ENCODE measurements around the gene VRK1.

Gene VRK1

DNA sequence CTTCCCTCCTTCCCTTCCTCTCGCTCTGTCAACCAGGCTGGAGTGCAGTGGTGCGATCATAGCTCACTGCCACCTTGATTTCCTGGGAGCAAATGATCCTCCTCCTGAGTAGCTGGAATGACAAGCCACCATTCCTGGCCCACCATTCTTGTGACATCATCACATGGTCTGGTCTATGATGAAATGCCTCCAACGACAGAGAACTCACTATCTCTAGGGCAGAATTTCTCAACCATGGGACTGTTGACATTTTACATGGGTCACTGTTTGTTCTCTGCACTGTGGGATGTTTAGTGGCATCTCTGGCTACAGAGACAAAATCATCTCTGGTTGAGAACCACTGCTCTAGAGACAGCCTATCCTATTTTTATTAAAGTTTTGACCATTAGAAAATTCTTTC, 9.7 kb downstream of the VRK1 start:
- no peak overlapping the region for H3K9ac ChIP-seq (ENCODE audit: low read length)
- peaks cover 13% of the 10 kb centered on the region for H3K4me1 ChIP-seq (ENCODE audit: control insufficient read depth, low read depth, low read length)
- H3K27me3 ChIP-seq (ENCODE audit: control insufficient read depth, insufficient read depth, low read length), result no peaks in the 10 kb centered on the region
- H3K27ac ChIP-seq (ENCODE audit: low read length), result no peak overlapping the region
- no peaks in the 10 kb centered on the region for H3K36me3 ChIP-seq (ENCODE audit: control insufficient read depth, low read depth, low read length)
- no peak overlapping the region for H3K4me3 ChIP-seq (ENCODE audit: low read length)
- no peaks in the 10 kb centered on the region for H3K9me3 ChIP-seq (ENCODE audit: control insufficient read depth, low read depth, low read length)

DNA sequence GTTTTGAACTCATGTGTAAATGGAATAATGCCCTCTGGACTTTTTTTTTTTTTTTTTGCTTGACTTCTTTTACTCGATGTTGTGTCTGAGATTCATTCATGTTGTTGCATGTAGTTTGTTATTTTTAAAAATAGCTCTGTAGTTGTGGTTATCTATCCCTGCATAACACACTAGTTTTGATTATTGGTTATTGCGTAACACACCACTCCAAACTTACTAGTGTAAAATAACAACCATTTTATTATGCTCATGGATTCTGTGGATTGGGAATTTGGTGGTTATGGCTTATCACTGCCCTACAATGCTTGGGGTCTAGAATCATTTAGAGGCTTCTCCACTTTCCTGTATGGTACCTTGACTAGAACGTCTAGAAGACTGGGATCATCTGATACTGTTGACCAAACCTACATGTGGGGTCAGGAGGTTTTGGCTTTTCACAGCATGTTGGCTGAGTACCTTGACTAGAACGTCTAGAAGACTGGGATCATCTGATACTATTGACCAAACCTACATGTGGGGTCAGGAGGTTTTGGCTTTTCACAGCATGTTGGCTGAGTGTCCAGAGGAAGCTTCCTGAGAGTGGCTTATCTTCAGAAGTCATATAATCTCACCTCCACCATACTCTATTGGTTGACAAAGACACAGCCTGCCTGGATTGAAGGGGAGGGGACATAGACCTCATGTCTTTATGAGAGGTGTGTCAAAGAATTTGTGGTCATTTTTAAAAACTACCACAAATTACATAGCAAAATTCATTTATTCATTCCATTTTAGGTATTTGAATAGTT, 11.6 kb downstream of the VRK1 start:
- no peak overlapping the region for H3K9ac ChIP-seq (ENCODE audit: low read length)
- H3K27me3 ChIP-seq (ENCODE audit: control insufficient read depth, insufficient read depth, low read length), result no peaks in the 10 kb centered on the region
- no peak overlapping the region for H3K4me3 ChIP-seq (ENCODE audit: low read length)
- H3K36me3 ChIP-seq (ENCODE audit: control insufficient read depth, low read depth, low read length), result no peaks in the 10 kb centered on the region
- no peak overlapping the region for H3K27ac ChIP-seq (ENCODE audit: low read length)
- H3K4me1 ChIP-seq (ENCODE audit: control insufficient read depth, low read depth, low read length), result peaks cover 10% of the 10 kb centered on the region
- H3K9me3 ChIP-seq (ENCODE audit: control insufficient read depth, low read depth, low read length), result no peaks in the 10 kb centered on the region

DNA sequence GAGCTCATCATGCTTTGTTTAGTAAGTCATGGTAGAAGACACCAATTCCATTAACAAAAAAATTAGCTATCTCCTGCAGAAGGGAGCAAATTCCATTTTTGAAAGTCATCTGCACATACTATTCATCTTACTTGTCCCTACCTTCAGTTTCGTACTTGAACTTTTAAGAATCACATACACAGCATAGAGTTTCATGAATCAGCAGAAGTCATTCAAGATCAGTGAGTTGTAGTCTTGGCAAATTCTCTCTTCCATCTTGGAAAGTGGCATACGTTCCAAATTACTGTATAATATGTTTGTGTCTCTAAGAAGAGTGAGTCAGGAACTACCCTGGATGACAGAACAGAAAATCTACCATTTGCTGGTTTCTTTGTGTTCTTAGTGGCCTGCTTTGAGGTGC, 14.1 kb downstream of the VRK1 start:
- Histone ChIP-seq H3K4me3 (ENCODE audit: low read length) (no peak overlapping the region), H3K4me1 (ENCODE audit: control insufficient read depth, low read depth, low read length) (no peaks in the 10 kb centered on the region), H3K27me3 (ENCODE audit: control insufficient read depth, insufficient read depth, low read length) (no peaks in the 10 kb centered on the region), H3K27ac (ENCODE audit: low read length) (no peak overlapping the region), H3K9ac (ENCODE audit: low read length) (no peak overlapping the region), H3K9me3 (ENCODE audit: control insufficient read depth, low read depth, low read length) (no peaks in the 10 kb centered on the region), H3K36me3 (ENCODE audit: control insufficient read depth, low read depth, low read length) (no peaks in the 10 kb centered on the region)

DNA sequence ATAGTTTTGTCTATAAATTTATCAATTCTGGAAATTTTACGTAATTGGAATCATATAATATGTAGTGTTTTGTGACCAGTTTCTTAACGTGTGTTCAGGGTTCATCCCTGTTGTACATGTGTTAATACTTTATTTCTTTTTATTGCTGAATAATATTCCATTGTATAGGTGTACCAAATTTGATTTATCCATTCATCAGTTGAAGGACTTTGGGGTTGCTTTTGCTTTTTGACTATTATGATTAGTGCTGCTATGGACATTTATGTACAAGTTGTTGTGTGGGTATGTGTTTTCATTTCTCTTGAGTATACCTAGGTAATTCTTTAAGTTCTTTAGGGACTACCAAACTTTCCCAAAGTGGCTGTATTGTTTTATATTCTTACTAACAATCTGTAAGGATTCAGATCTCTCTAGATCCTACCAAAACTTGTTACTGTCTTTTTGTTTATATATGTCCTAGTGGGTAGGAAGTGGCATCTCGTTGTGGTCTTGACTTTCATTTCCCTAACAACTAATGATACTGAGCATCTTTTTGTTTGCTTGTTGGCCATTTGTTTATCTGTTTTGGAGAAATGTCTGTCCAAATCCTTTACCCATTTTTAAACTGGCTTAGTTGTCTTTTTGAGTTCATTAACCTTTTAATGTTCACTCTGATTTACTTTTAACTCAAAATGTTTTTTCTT, 14.9 kb downstream of the VRK1 start:
- Histone ChIP-seq H3K27me3 (ENCODE audit: control insufficient read depth, insufficient read depth, low read length) (no peaks in the 10 kb centered on the region), H3K27ac (ENCODE audit: low read length) (no peak overlapping the region), H3K36me3 (ENCODE audit: control insufficient read depth, low read depth, low read length) (no peaks in the 10 kb centered on the region), H3K4me3 (ENCODE audit: low read length) (no peak overlapping the region), H3K4me1 (ENCODE audit: control insufficient read depth, low read depth, low read length) (no peaks in the 10 kb centered on the region), H3K9me3 (ENCODE audit: control insufficient read depth, low read depth, low read length) (no peaks in the 10 kb centered on the region), H3K9ac (ENCODE audit: low read length) (no peak overlapping the region)

DNA sequence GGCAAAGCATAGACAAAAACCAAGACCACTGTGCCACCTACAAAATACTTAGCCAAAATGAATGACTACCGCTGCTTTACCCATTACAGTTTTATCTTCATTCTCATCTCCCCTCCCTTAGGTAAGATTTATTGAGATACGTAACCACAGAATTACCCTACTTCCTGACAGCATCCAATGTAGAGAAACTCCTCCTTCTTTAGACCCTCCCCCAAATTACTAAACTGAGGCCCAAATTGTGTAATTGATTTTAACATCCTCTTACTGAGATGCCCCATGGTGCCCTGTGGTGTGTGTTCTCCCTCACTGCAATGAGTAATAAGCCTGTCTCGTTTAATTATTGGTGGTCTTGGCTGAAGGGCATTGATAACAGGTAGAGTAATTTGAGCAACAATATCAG, 19.1 kb downstream of the VRK1 start:
- no peaks in the 10 kb centered on the region for H3K27me3 ChIP-seq (ENCODE audit: control insufficient read depth, insufficient read depth, low read length)
- H3K36me3 ChIP-seq (ENCODE audit: control insufficient read depth, low read depth, low read length), result no peaks in the 10 kb centered on the region
- H3K9me3 ChIP-seq (ENCODE audit: control insufficient read depth, low read depth, low read length), result no peaks in the 10 kb centered on the region
- no peaks in the 10 kb centered on the region for H3K4me1 ChIP-seq (ENCODE audit: control insufficient read depth, low read depth, low read length)
- no peak overlapping the region for H3K9ac ChIP-seq (ENCODE audit: low read length)
- no peak overlapping the region for H3K4me3 ChIP-seq (ENCODE audit: low read length)
- H3K27ac ChIP-seq (ENCODE audit: low read length), result no peak overlapping the region

DNA sequence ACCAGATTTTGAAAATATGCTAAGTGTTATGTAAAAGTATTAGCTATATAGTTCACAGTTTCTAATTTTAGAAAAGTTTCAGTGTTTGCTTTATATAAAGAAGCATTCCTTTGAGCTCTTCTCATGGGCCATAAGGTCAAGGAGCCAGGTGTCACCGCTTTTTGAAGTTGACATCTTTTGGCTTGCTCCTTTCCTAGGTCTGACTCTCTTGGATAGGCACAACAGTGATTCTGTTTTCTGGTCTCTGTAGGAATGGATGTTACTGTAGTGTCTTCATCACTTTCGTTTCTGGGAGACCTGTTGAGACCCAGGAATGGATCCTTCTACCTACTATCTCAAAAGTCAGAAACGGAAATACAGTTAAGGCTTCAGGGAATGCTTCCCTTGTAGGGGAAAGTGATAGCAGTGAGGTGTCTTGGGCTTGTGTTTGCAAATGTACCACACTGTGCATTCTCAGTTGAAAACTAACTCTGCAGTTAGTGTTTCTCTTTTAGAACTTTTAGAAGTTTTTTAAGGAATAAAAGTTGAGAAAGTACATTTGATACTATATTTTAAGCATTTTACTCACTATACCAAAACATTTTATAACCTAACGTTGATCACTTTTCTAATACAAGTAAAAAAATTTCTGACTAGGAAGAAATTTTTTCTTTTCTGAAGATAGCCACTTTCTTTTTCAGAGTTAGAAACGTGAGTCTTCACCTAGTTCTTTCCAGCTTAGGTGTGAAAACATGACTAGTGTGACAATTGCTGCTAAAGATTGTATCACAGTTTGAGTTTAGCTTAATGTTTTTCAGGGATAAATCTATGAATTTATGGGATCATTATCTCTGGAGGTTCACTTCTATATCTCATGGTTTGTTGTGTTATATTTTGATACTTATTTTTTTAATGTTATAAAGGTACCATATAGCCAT, 20.8 kb downstream of the VRK1 start:
- Histone ChIP-seq H3K36me3 (ENCODE audit: control insufficient read depth, low read depth, low read length) (no peaks in the 10 kb centered on the region), H3K27me3 (ENCODE audit: control insufficient read depth, insufficient read depth, low read length) (no peaks in the 10 kb centered on the region), H3K4me1 (ENCODE audit: control insufficient read depth, low read depth, low read length) (no peaks in the 10 kb centered on the region), H3K9me3 (ENCODE audit: control insufficient read depth, low read depth, low read length) (no peaks in the 10 kb centered on the region), H3K27ac (ENCODE audit: low read length) (no peak overlapping the region), H3K4me3 (ENCODE audit: low read length) (no peak overlapping the region), H3K9ac (ENCODE audit: low read length) (no peak overlapping the region)

DNA sequence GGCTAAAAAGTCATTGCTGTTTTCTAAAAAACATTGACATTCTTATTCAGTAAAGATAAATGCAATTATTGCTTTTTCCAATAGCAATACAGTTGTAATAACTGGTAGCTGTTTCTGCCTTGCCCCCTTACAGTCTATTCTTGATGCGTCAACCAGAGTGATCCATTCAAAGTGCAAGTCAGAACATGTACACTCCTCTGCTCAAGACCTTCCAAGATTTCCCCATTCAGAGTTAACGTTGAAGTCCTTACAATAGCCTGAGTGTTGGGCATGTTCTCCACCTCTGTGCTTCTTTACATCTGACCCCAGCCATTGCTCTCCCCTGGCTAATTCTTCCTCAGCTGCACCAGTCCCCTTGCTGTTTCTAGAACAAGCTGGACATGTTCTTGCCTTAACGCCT, 24.3 kb downstream of the VRK1 start:
- H3K9me3 ChIP-seq (ENCODE audit: control insufficient read depth, low read depth, low read length), result no peaks in the 10 kb centered on the region
- H3K36me3 ChIP-seq (ENCODE audit: control insufficient read depth, low read depth, low read length), result no peaks in the 10 kb centered on the region
- H3K27ac ChIP-seq (ENCODE audit: low read length), result no peak overlapping the region
- no peaks in the 10 kb centered on the region for H3K27me3 ChIP-seq (ENCODE audit: control insufficient read depth, insufficient read depth, low read length)
- H3K4me3 ChIP-seq (ENCODE audit: low read length), result no peak overlapping the region
- no peak overlapping the region for H3K9ac ChIP-seq (ENCODE audit: low read length)
- no peaks in the 10 kb centered on the region for H3K4me1 ChIP-seq (ENCODE audit: control insufficient read depth, low read depth, low read length)

DNA sequence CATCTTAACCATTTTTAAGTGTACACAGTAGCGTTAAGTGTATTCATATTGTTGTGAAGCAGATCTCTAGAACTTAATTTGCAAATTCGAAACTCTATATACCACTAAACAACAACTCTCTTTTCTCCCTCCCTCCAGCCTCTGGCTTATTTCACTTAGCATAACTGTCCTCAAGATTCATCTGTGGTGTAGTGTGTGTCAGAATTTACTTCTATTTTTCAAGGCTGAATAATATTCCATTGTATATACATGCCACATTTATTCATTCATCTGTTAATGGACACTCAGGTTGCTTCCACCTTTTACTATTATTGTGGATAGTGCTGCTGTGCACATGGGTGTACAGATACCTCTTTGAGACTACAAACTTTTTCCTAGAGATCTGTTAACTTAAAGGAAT, 26.5 kb downstream of the VRK1 start:
- H3K9ac ChIP-seq (ENCODE audit: low read length), result no peak overlapping the region
- H3K27ac ChIP-seq (ENCODE audit: low read length), result no peak overlapping the region
- H3K4me1 ChIP-seq (ENCODE audit: control insufficient read depth, low read depth, low read length), result no peaks in the 10 kb centered on the region
- H3K36me3 ChIP-seq (ENCODE audit: control insufficient read depth, low read depth, low read length), result no peaks in the 10 kb centered on the region
- no peaks in the 10 kb centered on the region for H3K27me3 ChIP-seq (ENCODE audit: control insufficient read depth, insufficient read depth, low read length)
- no peaks in the 10 kb centered on the region for H3K9me3 ChIP-seq (ENCODE audit: control insufficient read depth, low read depth, low read length)
- no peak overlapping the region for H3K4me3 ChIP-seq (ENCODE audit: low read length)

DNA sequence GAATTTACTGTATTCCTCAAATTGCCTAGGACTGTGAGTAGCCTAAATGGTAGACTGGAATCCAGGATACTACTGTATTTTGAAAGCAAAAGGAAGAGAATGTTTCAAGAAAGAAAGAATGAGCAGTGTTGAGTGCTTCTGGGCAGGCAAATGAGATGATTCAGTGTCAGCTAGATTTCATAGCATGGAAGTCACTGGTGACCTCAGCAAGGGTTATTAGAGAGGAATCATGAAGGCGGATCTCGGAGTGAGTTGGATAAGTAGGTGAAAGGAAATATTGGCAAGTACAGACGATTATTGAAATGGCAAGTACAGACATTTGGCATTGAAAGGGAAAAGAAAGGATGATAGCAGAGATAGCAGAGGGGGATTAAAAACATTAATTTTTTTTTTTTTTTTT, 27.1 kb downstream of the VRK1 start:
- Histone ChIP-seq H3K4me1 (ENCODE audit: control insufficient read depth, low read depth, low read length) (no peaks in the 10 kb centered on the region), H3K9me3 (ENCODE audit: control insufficient read depth, low read depth, low read length) (no peaks in the 10 kb centered on the region), H3K9ac (ENCODE audit: low read length) (no peak overlapping the region), H3K27me3 (ENCODE audit: control insufficient read depth, insufficient read depth, low read length) (no peaks in the 10 kb centered on the region), H3K36me3 (ENCODE audit: control insufficient read depth, low read depth, low read length) (no peaks in the 10 kb centered on the region), H3K4me3 (ENCODE audit: low read length) (no peak overlapping the region), H3K27ac (ENCODE audit: low read length) (no peak overlapping the region)

DNA sequence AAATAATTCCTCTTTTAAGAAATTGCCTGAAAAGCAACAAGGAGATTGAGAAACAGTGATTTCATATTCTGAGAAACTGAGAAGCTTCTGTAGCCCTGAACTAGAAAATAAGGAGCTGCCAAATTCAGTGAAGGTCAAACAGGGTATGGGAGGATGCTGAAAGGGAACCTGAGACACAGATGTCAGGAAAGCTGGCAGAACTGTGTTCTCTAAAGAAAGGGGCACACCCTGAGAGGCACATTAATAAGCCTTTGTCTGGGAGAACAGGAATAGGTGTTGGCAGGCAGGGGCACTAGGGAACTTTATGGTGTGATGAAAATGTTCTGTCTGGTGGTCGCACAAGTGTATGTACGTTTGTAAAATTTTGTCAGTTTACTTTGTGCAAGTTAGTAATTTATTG, 29.6 kb downstream of the VRK1 start:
- H3K9me3 ChIP-seq (ENCODE audit: control insufficient read depth, low read depth, low read length), result no peaks in the 10 kb centered on the region

DNA sequence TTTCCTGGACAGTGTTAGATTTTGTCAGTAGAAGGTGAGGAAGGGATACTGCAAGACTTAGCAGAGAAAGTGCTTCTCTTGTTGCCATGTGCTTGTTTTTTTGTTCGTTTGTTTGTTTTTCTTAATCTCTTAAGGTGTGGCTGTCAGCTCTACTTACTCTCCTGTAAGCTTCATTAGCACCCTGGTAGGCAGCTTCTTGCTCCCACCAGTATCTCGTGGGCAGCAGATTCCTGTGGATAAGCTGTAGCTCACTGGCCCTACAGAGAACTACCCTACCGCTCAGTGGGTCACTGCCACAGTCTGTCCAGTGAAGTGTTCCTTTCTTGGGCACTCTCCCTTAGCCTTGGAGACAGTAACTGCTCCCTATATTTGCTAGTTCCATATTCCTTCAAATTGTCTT, 30.1 kb downstream of the VRK1 start:
- no peak overlapping the region for H3K27ac ChIP-seq (ENCODE audit: low read length)
- no peaks in the 10 kb centered on the region for H3K27me3 ChIP-seq (ENCODE audit: control insufficient read depth, insufficient read depth, low read length)
- H3K9ac ChIP-seq (ENCODE audit: low read length), result no peak overlapping the region
- no peaks in the 10 kb centered on the region for H3K4me1 ChIP-seq (ENCODE audit: control insufficient read depth, low read depth, low read length)
- no peaks in the 10 kb centered on the region for H3K36me3 ChIP-seq (ENCODE audit: control insufficient read depth, low read depth, low read length)
- no peaks in the 10 kb centered on the region for H3K9me3 ChIP-seq (ENCODE audit: control insufficient read depth, low read depth, low read length)
- no peak overlapping the region for H3K4me3 ChIP-seq (ENCODE audit: low read length)

More for the DNA sequence above, 29.6 kb downstream of the VRK1 start:
- no peak overlapping the region for H3K27ac ChIP-seq (ENCODE audit: low read length)
- no peak overlapping the region for H3K9ac ChIP-seq (ENCODE audit: low read length)
- no peaks in the 10 kb centered on the region for H3K4me1 ChIP-seq (ENCODE audit: control insufficient read depth, low read depth, low read length)
- H3K36me3 ChIP-seq (ENCODE audit: control insufficient read depth, low read depth, low read length), result no peaks in the 10 kb centered on the region
- H3K4me3 ChIP-seq (ENCODE audit: low read length), result no peak overlapping the region
- no peaks in the 10 kb centered on the region for H3K27me3 ChIP-seq (ENCODE audit: control insufficient read depth, insufficient read depth, low read length)
